Astrocyte of the cerebellum (primary cell): ENCODE results near the gene ACVR1.

Source experiments
- DNase-seq: peaks from one replicate; pipeline ENCODE4 v3.0.0-alpha.2; 2011; ENCODE audit warnings: low read depth
- H3K4me3 ChIP-seq: 2 replicates; pipeline ENCODE4 v1.5.1; 2011; ENCODE audit warnings: mild to moderate bottlenecking, low read depth, low read length, moderate library complexity
- in situ Hi-C: cut with HindIII; loops from 2 replicates; pipeline ENCODE4 v1.10.0; 2017; ENCODE audit warnings: low sequenced_read_pairs
- TF ChIP-seq, protein P1 (sequence below): IDR thresholded peaks from 2 replicates; pipeline ENCODE4 v1.5.1; 2012; ENCODE audit warnings: low read length, low read depth, moderate library complexity, mild to moderate bottlenecking; ENCODE audit errors: missing control alignments

ACVR1 gene

DNA sequence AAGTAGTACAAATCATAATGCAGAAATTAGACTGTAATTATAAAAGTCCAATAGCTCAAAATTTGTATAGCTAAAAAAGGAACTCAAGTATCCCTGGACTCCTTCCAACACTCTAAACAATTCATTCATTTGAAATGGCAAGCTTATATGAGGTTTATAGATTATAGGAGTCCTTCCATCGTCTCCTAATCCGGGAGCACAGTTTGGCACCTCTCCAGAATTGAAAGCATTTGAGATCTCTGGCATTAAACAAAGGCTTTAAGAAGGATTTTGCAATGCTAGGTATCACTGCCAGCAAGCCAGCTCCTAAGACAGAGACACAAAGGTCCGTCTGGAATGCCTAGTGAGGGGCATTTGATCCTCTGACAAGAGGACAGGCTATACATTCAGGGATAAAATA, 90.9 kb downstream of the ACVR1 start:
- no peak for DNase-seq
- TF ChIP-seq, protein P1, sequence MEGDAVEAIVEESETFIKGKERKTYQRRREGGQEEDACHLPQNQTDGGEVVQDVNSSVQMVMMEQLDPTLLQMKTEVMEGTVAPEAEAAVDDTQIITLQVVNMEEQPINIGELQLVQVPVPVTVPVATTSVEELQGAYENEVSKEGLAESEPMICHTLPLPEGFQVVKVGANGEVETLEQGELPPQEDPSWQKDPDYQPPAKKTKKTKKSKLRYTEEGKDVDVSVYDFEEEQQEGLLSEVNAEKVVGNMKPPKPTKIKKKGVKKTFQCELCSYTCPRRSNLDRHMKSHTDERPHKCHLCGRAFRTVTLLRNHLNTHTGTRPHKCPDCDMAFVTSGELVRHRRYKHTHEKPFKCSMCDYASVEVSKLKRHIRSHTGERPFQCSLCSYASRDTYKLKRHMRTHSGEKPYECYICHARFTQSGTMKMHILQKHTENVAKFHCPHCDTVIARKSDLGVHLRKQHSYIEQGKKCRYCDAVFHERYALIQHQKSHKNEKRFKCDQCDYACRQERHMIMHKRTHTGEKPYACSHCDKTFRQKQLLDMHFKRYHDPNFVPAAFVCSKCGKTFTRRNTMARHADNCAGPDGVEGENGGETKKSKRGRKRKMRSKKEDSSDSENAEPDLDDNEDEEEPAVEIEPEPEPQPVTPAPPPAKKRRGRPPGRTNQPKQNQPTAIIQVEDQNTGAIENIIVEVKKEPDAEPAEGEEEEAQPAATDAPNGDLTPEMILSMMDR, result no peak
- in situ Hi-C loops, result loop anchor here (5.0 to 25.0 kb wide), 2 partner anchors 92 to 227 kb away; partner anchors contain the start of gene ACVR1
- no peak overlapping the region for H3K4me3 ChIP-seq

DNA sequence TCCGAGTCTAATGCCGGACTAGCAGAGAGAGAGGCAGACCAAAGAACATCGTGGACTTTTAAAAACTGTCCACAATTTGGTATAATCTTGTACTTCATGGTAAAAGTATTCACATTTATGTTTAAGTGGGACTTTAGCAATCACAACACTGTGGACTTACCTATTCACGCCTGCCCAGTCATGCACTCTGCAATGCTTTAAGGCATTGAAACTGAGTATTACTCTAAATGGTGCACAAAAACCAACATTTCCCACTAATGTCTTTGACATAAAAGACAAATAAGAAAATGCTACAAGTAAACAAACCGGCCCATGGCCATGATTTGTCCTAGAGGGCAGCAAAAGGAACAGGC, 91.3 kb downstream of the ACVR1 start:
- no peak overlapping the region for H3K4me3 ChIP-seq
- TF ChIP-seq, protein P1, result no peak
- in situ Hi-C loops, result loop anchor here (5.0 to 25.0 kb wide), 2 partner anchors 93 to 228 kb away; partner anchors contain the start of gene ACVR1
- DNase-seq, result no peak

DNA sequence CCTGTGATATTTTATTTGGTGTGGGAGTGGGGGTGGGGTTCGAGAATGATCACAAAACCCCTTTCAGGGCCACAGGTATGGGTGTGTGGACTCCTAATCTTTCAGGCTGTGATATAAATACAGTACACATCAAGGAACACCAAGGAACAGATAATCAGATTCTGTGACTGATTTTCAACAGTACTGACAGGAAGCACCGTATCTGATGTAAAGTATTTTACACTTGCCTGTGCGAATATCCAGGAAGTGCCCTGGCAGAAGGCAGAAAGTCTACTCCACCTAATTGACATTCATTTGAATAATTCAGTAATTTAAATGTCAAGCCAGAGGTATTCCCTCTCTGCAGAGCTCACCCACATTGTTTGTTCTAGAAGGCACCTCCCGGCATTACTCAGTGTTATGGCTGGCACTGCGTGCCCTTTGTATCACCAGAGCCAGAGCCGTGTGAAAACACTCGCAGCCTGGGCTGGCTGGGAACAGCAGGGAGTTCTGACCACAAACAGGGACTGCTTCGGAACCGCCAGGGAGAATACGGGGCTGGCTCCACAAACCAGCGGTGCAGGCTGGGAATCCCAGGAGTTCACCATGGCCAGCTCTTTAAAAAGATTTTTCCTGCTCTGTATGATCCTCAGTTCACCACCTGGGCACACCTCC, 91.8 kb downstream of the ACVR1 start:
- TF ChIP-seq, protein P1, result no peak
- in situ Hi-C loops, result loop anchor here (25.0 kb wide), 1 partner anchor 228 kb away; no protein-coding TSS in a partner anchor
- peak; percentile 73 for DNase-seq
- no peak overlapping the region for H3K4me3 ChIP-seq

DNA sequence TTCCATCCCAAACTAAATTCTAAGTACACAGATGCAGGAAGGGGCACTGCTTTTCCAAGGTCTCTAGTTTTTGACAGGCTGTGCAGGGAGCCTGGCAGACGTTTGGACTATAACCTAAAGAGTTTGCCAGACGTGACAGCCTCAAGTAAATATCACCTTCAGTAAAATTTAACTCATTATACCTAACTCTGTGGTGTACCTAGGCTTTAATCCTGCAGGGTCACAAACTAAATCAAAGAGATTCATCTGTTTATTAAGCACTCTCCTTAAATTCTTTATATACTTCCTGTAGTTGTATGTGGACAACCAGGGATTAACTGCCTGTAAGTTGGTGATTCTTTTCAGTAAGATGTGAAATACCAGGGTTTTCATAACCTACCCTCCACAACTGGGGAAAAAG, 92.9 kb downstream of the ACVR1 start:
- in situ Hi-C loops, result loop anchor here (25.0 kb wide), 1 partner anchor 229 kb away; no protein-coding TSS in a partner anchor
- TF ChIP-seq, protein P1, result no peak
- no peak for DNase-seq

DNA sequence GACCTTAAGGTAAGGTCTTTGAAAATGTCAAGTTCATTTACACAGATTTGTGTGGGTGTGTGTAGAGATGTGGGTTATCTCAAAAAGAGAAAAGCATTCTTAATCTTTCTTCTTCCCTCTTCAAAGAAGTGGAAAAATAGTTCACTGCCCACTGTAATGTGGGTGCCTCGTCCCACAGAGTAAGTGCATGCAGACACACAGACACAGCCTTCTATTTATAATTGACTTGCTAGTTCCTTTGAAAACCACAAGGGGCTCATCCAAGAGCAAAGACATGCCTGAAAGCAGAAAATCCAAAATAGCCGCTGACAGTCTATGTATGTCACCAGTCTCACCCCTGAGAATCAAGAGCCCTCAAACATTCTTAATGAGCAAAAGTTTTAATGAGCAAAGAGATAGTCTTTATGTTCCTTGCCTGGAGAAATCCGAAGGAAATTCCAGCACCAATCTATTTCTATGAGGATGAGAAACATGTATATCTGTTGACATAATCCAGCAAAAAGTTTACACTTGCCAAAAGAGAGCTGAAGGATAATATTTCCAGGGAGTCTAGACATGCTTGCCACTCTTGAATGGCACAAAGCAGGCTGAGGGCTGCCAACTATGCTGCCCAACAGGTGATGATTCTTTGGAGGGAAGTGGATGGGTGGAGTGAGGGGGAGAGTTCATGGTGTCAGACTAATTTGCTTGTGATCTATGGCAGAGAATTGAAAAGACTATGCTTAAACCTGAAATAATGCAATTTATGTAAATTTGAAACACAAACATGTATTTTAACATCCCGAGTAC, 93.9 kb downstream of the ACVR1 start:
- in situ Hi-C loops, result loop anchor here (25.0 kb wide), 1 partner anchor 230 kb away; no protein-coding TSS in a partner anchor
- TF ChIP-seq, protein P1, result peak; percentile 33
- DNase-seq, result no peak
- no peak overlapping the region for H3K4me3 ChIP-seq

More for the DNA sequence above, 92.9 kb downstream of the ACVR1 start:
- no peak overlapping the region for H3K4me3 ChIP-seq

DNA sequence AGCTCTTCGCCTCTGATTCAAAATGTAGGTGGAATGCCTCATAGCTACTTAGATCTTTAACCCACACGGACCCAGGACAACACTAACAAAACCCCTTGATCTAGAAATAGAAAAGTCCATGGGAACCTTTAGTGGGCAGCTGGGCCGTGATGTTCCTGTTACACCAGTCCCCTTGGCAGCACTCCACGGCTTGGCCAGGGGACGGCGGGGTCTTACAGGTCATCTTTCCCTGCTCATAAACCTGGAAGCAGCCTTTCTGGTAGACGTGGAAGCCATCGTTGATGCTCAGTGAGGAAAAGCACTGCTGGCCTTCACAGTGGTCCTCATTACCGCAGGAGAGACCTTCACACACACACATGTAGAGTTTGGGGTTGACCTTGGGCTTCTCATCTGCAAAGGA, 95.9 kb downstream of the ACVR1 start:
- DNase-seq, result no peak
- H3K4me3 ChIP-seq, result no peak overlapping the region
- in situ Hi-C loops, result loop anchor here (25.0 kb wide), 1 partner anchor 232 kb away; no protein-coding TSS in a partner anchor
- TF ChIP-seq, protein P1, result no peak
